NCI-H345 treated with DMSO at 0.1 percent for 48 hours (cell line): ENCODE results near the gene FAM236B.
"Not testable (repeated sequence)": the region's sequence is repeated elsewhere in the genome, so short reads cannot be mapped to it uniquely, and the experiment has no call there.

Experiments used
- DNase-seq: peaks from one replicate; lab custom pipeline; 2025; ENCODE audit not compliant: unreplicated experiment; lab: John Stamatoyannopoulos, UW

Gene FAM236B

GRCh38 chrX:72782560-72782959, at the start of gene FAM236B:
FAM236B (minus strand) TSS chrX:72782660; CDS start chrX:72782560, 100 bp downstream.
- not testable (repeated sequence) for DNase-seq

- DNase-seq, result not testable (repeated sequence)
Observed at GRCh38 chrX:72830701-72831100, 48.2 kb upstream of the FAM236B start.

- DNase-seq, result not testable (repeated sequence)
Observed at GRCh38 chrX:72808110-72808509, 25.6 kb upstream of the FAM236B start, which contains the start of gene FAM236D. FAM236D (minus strand) TSS chrX:72808210; CDS start chrX:72808110, 100 bp downstream.

- not testable (repeated sequence) for DNase-seq
Observed at GRCh38 chrX:72790390-72790789, 7.9 kb upstream of the FAM236B start.

GRCh38 chrX:72788142-72788541, 5.7 kb upstream of the FAM236B start:
- DNase-seq, result not testable (repeated sequence)

- DNase-seq, result not testable (repeated sequence)
Observed at GRCh38 chrX:72783964-72784363, 1.5 kb upstream of the FAM236B start.

GRCh38 chrX:72783365-72783936, 991 bp upstream of the FAM236B start:
- not testable (repeated sequence) for DNase-seq

- not testable (repeated sequence) for DNase-seq
Observed at GRCh38 chrX:72778146-72778545, 4.3 kb downstream of the FAM236B start.

- DNase-seq, result not testable (repeated sequence)
Observed at GRCh38 chrX:72777467-72777790, 5.0 kb downstream of the FAM236B start.

GRCh38 chrX:72776653-72777466, 5.6 kb downstream of the FAM236B start, which contains the start of gene DMRTC1B:
DMRTC1B (plus strand) TSS chrX:72776890; CDS start chrX:72845136, 68,246 bp downstream.
- not testable (repeated sequence) for DNase-seq

- not testable (repeated sequence) for DNase-seq
Observed at GRCh38 chrX:72760454-72760853, 22.0 kb downstream of the FAM236B start.

GRCh38 chrX:72748545-72748944, 33.9 kb downstream of the FAM236B start:
- not testable (repeated sequence) for DNase-seq

GRCh38 chrX:72745546-72745945, 36.9 kb downstream of the FAM236B start:
- not testable (repeated sequence) for DNase-seq

- DNase-seq, result no peak
Observed at GRCh38 chrX:72735561-72735960, 46.9 kb downstream of the FAM236B start.

- DNase-seq, result not testable (repeated sequence)
Observed at GRCh38 chrX:72733636-72734035, 48.8 kb downstream of the FAM236B start.
